Chondrocyte (in vitro differentiated cells): ENCODE measurements around the gene VWA2. TPM values are rescaled to one million over a fixed set of nuclear protein-coding genes. Genes with fewer than 3 reads are reported as not detected.

Source experiments
- DNase-seq: peaks from one replicate; pipeline ENCODE4 v3.0.0; 2021; ENCODE audit warnings: mixed read lengths, low spot score
- H3K27ac Mint-ChIP-seq: one replicate; pipeline ENCODE4 v1.8.0; 2021; ENCODE audit warnings: mild to moderate bottlenecking, moderate library complexity, mixed read lengths; ENCODE audit not compliant: unreplicated experiment
- H3K27me3 Mint-ChIP-seq: 2 replicates; pipeline ENCODE4 v1.8.0; 2021; ENCODE audit warnings: low read depth, mixed read lengths
- H3K36me3 Mint-ChIP-seq: 2 replicates; pipeline ENCODE4 v1.8.0; 2021; ENCODE audit warnings: low read depth, mixed read lengths
- H3K4me1 Mint-ChIP-seq: 2 replicates; pipeline ENCODE4 v1.8.0; 2021; ENCODE audit warnings: low read depth, mild to moderate bottlenecking, mixed read lengths
- H3K4me3 Mint-ChIP-seq: one replicate; pipeline ENCODE4 v1.8.0; 2021; ENCODE audit warnings: mild to moderate bottlenecking, moderate library complexity, mixed read lengths; ENCODE audit not compliant: unreplicated experiment
- H3K9me3 Mint-ChIP-seq: 2 replicates; pipeline ENCODE4 v1.8.0; 2021; ENCODE audit warnings: low read depth, mixed read lengths
- total RNA-seq: library from RNA; stranded (reverse); gene quantifications from 3 replicates; pipeline ENCODE4 v1.2.1, GENCODE V29; 2021
- TF ChIP-seq, protein P1 (sequence below): fragments of 200-600 bp; sonication (generic); IDR thresholded peaks from 2 replicates; pipeline ENCODE4 v1.5.0; 2021; ENCODE audit warnings: antibody characterized with exemption, mild to moderate bottlenecking, moderate library complexity

Gene VWA2
- total RNA-seq, 1 donor from 2014 or later: not detected

DNA sequence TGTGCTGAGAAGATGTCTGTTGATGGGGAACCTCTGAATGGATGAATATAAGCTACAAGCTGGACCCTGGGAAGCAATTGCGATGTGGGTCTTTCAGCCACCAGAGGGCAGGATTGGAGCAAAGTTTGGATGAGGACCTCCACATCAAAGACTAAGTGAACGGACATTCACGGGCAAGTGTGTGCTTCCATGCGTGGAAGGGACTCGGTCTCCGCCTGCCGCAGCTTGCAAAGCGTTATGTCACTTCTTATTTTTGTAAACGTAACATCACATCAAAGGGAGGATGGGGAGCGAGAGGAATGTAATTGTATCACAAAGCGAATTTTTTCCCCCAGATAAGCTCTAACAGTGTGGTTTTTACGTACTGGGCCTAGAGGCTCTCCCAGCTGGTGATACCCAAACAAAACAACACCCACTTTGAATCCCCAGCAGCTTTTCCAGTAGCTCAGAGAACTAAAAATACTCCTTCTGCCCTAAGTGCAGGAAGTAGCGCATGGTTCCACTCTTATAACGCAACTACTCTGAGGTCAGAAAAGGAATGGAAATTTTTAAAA, 65.0 kb downstream of the VWA2 start:
- TF ChIP-seq, protein P1, sequence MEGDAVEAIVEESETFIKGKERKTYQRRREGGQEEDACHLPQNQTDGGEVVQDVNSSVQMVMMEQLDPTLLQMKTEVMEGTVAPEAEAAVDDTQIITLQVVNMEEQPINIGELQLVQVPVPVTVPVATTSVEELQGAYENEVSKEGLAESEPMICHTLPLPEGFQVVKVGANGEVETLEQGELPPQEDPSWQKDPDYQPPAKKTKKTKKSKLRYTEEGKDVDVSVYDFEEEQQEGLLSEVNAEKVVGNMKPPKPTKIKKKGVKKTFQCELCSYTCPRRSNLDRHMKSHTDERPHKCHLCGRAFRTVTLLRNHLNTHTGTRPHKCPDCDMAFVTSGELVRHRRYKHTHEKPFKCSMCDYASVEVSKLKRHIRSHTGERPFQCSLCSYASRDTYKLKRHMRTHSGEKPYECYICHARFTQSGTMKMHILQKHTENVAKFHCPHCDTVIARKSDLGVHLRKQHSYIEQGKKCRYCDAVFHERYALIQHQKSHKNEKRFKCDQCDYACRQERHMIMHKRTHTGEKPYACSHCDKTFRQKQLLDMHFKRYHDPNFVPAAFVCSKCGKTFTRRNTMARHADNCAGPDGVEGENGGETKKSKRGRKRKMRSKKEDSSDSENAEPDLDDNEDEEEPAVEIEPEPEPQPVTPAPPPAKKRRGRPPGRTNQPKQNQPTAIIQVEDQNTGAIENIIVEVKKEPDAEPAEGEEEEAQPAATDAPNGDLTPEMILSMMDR: peak; percentile 83
- peak; percentile 63 for DNase-seq

DNA sequence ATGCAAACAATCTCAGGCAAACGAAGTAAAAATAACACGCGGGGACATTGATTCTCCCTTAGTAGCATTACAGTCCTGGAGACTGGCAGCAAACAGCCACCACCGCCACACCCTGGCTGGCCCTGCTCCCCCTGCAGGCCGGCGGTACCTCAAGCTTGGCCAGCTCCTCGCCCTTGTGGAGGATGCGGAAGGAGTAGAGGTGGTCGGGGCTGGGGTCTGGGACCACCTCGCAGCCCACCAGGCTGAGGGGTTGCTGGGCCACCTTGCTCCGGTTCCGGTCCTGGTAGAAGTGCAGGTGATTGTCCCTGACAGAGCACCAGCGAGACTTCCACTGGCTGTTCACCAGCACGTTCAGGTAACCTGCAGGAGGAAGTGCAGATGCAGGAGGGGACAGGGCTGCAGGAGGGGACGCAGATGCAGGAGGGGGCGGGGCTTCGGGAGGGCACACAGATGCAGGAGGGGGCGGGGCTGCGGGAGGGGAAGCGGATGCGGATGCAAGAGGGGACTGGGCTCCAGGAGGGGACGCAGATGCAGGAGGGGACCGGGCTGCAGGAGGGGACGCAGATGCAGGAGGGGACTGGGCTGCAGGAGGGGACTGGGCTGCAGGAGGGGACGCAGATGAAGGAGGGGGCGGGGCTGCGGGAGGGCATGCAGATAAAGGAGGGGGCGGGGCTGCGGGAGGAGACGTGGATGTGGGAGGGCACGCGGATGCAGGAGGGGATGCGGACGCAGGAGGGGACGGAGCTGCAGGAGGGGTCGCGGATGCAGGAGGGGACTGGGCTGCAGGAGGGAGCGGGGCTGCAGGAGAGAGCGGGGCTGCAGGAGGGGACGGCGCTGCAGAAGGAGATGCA, 65.7 kb downstream of the VWA2 start:
- TF ChIP-seq, protein P1: peak; percentile 29
- H3K4me1 Mint-ChIP-seq: peaks cover 46% of the 10 kb centered on the region
- H3K27me3 Mint-ChIP-seq: no peaks in the 10 kb centered on the region
- peak overlapping the region; percentile 63 for H3K4me3 Mint-ChIP-seq
- peak; percentile 87 for DNase-seq
- no peaks in the 10 kb centered on the region for H3K36me3 Mint-ChIP-seq
- peak overlapping the region; percentile 81 for H3K27ac Mint-ChIP-seq
- H3K9me3 Mint-ChIP-seq: no peaks in the 10 kb centered on the region

More for the DNA sequence above, 65.0 kb downstream of the VWA2 start:
- Mint-ChIP-seq H3K4me3 (peak overlapping the region; percentile 63), H3K27ac (peak overlapping the region; percentile 81), H3K36me3 (no peaks in the 10 kb centered on the region), H3K9me3 (no peaks in the 10 kb centered on the region), H3K27me3 (no peaks in the 10 kb centered on the region), H3K4me1 (peaks cover 45% of the 10 kb centered on the region)

DNA sequence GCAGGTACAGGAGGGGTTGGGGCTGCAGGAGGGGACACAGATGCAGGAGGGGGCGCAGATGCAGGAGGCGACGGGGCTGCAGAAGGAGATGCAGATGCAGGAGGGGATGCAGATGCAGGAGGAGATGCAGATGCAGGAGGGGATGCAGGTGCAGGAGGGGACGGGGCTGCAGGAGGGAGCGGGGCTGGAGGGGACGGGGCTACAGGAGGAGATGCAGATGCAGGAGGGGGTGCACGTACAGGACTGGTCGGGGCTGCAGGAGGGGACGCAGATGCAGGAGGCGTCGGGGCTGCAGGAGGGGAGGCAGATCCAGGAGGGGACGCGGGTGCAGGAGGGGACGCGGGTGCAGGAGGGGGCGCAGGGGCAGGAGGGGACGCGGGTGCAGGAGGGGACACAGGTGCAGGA, 66.5 kb downstream of the VWA2 start:
- H3K4me3 Mint-ChIP-seq: no peak overlapping the region
- H3K27me3 Mint-ChIP-seq: no peaks in the 10 kb centered on the region
- H3K9me3 Mint-ChIP-seq: no peaks in the 10 kb centered on the region
- no peaks in the 10 kb centered on the region for H3K36me3 Mint-ChIP-seq
- peak; percentile 86 for DNase-seq
- no peak overlapping the region for H3K27ac Mint-ChIP-seq
- TF ChIP-seq, protein P1: no peak
- peaks cover 46% of the 10 kb centered on the region for H3K4me1 Mint-ChIP-seq

DNA sequence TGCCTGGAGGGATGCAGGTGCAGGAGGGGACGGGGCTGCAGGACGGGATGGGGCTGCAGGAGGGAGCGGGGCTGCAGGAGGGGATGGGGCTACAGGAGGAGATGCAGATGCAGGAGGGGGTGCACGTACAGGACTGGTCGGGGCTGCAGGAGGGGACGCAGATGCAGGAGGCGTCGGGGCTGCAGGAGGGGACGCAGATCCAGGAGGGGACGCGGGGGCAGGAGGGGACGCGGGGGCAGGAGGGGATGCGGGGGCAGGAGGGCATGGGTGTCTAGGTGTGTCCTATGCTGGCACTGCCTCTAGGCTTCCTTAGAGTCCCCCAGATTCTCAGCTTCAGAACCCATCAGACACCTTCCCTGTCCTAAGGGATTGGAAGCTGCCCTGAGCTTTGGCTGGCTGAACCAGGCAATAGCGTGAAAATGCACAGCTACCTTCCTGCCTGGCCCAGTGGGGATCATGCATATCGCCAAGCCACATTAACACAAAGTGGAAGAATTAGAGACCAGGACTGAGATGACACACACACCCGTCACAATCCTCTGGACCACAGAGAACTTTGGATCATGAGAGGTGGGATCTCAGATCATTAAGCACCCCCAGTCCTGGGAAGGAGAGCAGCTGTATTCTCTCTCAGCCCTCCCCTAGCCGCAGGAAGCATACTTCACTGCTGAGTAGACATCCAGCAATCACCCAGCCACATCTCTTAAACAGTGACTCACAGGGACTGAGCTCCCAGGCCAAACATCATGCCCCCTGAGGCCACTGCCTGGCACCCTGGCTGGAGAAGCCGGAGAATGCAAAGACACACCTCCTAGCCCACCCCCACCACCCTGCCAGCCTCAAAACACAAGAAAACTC, 67.3 kb downstream of the VWA2 start:
- TF ChIP-seq, protein P1: no peak
- Mint-ChIP-seq H3K27me3 (no peaks in the 10 kb centered on the region), H3K9me3 (no peaks in the 10 kb centered on the region), H3K4me3 (no peak overlapping the region), H3K27ac (peak overlapping the region; percentile 82), H3K36me3 (no peaks in the 10 kb centered on the region), H3K4me1 (peaks cover 46% of the 10 kb centered on the region)
- DNase-seq: peak; percentile 62

DNA sequence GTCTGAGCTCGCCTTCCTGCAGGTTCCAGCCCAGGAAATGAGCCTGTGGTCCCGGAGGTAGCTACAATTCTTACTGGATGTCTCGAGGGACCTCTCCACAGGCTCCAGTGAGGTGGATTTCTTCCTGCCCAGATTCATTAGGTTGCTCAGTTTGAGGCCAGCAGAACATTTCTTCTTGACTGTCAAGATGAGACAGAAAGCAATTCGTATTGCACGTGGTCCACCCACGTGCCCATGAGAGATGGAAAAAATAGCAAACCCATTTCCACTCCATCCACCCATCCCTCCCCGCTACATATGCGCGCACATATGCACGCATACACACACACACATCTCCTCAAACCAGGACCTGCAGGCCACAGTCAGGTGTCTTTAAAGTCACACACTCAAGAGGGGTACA, 68.7 kb downstream of the VWA2 start:
- DNase-seq: no peak
- H3K27ac Mint-ChIP-seq: no peak overlapping the region
- H3K9me3 Mint-ChIP-seq: no peaks in the 10 kb centered on the region
- H3K27me3 Mint-ChIP-seq: no peaks in the 10 kb centered on the region
- TF ChIP-seq, protein P1: no peak
- no peaks in the 10 kb centered on the region for H3K36me3 Mint-ChIP-seq
- no peak overlapping the region for H3K4me3 Mint-ChIP-seq
- peaks cover 40% of the 10 kb centered on the region for H3K4me1 Mint-ChIP-seq
